Activated CD4-positive, CD25-positive, alpha-beta regulatory T cell treated with anti-CD3 and anti-CD28 coated beads, Interleukin-2, amount 50 U/mL, for 72 hours (primary cell): Measurements from ENCODE around the gene MST1.
"Not testable (repeated sequence)": the region's sequence is repeated elsewhere in the genome, so short reads cannot be mapped to it uniquely, and the experiment has no call there.

Experiments used
- DNase-seq: peaks from one replicate; pipeline ENCODE4 v3.0.0; 2021

MST1 gene

GRCh38 chr3:49700453-49701128 lies 11.3 kb upstream of the MST1 start:
- DNase-seq = no peak

DNA sequence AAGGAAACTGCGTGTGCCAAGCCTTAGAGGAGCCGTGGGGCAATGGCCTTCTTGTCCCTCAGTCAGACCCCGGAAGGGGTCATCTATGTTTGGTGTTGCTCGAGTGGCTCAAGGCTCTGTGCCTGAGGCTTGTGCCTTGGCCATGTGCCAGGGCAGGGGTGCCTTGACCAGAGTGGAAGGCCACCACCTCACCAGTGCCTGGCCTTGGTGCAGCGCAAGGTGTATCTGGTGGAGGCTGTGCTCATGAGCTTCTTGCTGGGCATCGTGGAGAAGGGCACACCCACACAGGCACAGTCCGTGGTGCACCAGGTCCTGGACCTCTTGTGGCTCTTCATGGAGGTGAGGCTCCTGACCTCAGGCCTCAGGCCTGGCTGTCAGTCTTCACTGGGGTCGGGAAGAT lies 10.7 kb upstream of the MST1 start:
- DNase-seq = no peak

DNA sequence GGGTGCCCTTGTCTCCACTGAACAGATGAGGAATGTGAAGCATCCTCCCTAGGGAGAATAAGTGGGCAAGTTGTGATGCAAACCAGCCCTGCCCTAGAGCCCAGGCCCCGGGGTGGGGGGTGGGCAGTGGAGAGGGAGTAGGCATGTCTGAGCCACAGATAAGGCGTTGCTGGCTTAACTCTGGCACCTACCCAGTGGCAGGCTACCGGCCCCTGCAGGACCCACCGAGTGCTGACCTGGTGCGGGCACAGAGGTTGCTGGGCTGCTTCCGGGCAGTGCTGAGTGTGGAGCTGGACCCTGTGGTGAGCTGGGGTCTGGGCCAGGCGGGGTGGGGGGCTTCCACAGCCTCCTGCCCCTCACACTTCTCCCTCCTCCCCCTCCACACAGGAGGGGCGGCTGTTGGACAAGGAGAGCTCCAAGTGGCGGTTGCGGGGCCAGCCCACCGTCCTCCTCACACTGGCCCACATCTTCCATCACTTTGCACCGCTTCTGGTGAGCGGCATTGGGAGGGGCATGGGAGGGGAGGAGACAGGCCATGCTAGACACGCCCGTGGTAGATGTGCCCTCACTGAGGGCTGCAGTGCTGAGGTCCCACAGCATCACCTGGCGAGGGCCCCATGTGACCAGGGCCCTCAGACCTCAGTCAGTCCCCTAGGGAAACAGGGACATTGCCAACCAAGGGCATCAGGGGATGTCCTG lies 10.2 kb upstream of the MST1 start:
- DNase-seq = no peak

- DNase-seq = not testable (repeated sequence)
These were observed 6.2 kb upstream of the MST1 start for GRCh38 chr3:49695350-49696015.

DNA sequence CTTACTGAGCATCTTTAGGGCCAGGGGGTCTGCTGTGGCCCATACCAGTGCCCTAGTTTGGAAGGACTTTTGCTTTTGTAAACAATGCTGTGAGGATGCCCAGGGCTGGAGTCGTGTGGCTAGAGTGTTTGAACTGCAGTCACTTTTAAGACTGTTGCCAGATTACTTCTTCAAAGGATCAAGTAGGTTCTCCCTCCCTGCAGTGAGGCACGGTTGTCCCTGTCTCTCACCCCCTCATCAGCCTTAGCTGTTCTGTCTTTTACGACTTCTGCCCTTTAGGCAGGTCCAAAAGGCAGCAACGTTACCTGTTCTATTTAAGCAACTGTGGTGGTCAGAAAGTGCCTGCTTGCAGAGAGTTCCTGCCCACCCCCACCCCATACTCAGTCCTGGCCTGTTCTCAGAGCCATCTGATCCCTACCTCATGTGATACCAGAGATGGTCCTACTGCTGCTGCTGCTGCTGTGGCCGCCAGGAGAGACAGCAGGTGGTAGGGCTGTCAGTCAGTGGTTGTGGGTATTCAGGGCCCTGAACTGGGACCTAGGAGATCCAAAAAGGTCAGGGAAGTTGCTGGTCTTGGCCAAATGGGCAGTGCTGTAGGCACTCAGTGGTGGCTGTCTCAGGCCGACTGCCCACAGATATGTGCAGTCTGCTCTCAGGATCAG lies 5.3 kb upstream of the MST1 start:
- not testable (repeated sequence) for DNase-seq

GRCh38 chr3:49691481-49691880 lies 2.2 kb upstream of the MST1 start:
- DNase-seq = not testable (repeated sequence)

GRCh38 chr3:49690856-49691255 lies 1.6 kb upstream of the MST1 start:
- DNase-seq = not testable (repeated sequence)

GRCh38 chr3:49689908-49690624 lies 792 bp upstream of the MST1 start:
- DNase-seq = not testable (repeated sequence)

DNA sequence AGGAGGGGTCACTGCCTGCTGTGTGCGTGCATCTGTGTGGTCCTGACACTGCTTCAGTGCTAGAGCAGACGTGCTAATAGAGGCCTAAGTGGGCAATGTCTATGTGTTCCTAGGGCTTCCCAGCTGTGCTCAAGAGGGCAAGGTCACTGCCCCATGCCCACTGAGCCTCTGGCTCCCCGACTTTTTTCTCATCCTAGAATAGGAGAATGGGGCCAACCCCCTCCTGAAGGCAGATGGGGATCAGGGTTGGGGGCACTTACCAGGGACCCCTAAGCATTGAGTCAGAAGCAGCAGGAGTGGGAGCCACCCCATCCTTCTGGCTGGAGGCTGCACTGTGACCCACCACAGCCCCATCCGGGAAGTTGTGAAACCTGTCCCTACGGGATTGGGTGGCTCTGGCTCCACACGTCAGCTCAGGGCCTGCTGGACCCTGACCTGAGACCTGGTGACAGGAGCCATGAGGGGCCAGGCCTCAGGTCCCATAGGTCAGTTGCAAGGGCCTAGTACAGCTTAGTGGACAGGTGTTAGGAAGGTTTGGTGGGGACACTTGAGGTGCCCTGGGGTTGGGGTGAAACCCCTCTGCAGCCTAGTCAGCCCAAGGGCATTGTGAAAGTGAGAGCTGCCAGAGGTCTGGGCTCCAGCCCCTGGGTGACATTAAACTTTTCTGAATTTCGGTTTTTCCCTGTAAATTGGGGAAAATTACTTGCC lies 782 bp downstream of the MST1 start:
- not testable (repeated sequence) for DNase-seq

DNA sequence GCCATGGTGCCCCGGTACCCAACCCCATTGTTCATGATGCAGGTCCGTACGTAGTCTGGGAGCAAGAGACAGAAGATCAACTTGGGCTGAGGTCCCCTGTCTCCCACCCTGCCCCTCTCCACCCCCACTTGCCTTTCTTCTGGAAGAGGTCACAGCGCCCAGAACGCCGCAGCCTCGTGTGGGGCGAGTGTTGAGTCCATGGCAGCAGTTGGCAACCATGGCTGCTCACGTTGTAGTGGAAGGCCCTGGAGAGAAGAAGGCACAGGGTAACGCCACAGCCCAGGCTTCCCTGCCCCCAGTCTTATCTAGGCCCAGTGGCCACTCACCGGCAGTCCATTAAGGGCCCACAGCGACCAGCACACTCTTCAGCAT lies 1.9 kb downstream of the MST1 start:
- not testable (repeated sequence) for DNase-seq

- DNase-seq = peak; percentile 44
These were observed 2.4 kb downstream of the MST1 start for GRCh38 chr3:49686769-49687423.

DNA sequence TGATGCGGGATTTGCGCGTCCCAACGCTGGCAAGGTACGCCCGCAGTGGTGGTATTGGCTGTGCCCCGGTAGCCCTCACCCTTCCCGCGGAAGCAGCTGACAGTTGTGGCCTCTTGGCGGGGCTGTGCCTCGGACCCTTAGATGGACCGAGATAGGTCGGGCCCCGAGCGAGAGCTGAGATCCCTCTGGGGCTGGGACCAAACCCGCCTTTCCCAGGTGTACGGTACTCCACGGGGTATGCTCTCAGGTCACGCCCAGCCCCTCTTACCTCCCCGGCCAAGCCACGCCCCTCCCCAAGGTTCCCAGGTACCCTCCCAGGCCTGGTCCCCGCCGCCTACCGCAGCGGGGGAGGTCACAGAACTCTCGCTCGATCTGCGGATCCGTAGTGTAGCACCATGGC lies 2.9 kb downstream of the MST1 start:
- DNase-seq = peak; percentile 44

DNA sequence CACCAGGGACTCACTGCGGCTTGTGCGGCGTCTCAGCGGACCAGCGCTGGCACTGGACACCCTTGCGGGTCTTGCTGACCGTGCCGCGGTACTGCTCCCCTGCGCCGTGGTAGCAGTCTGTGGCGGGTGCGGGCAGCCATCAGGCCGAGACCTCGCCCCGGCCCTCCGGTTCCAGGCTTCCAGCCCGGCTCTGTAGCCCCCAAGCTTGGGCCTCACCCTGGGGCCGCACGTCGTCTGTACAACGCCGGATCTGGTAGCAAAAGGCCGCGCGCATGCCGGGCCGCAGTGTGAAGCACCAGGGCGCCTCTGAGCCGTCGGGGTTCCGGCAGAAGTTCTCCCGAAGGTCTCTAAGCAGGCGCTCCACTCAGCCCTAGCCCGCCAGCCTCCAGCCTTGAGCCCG lies 3.4 kb downstream of the MST1 start:
- DNase-seq = not testable (repeated sequence)

- DNase-seq = not testable (repeated sequence)
These were observed 4.2 kb downstream of the MST1 start for GRCh38 chr3:49685103-49685502.

DNA sequence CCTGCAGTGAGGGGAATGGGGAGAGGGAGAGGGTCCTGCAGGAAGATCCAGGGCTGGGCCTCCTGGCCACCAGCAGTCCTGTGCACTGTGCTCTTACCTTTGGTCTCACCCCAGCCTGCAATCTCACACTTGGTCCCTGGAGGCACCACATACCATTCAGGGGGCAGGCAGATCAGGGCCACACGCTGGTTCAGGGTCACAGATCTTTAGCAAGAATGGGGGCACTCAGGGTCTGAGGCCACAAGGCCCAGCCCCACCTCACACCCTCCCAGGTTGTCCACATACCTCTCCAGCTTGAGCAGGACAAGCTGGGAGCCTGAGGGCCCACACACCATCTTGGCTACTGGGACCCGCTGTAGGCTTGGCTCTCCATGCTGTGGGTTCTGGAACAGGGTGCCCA lies 4.8 kb downstream of the MST1 start:
- DNase-seq = not testable (repeated sequence)

- no peak for DNase-seq
These were observed 6.1 kb downstream of the MST1 start for GRCh38 chr3:49683162-49683561.

DNA sequence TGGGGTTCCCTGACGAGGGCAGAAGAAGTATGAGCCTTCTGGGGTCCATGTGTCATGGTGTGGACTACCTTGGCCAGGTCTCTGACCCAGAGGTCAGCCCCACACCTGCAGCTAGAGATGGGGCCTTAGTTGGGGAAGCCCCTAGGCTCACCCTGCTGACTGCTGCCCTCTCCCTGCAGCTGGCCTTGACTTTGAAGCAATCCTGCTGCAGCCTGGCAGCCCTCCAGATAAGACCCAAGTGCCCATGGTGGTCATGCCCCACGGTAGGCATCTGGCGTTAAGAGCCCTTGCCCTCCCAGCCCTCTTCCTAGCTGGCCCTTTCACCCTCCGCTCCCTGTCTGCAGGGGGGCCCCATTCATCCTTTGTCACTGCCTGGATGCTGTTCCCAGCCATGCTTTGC lies 7.7 kb downstream of the MST1 start:
- DNase-seq = no peak

- DNase-seq = no peak
These were observed 8.1 kb downstream of the MST1 start for GRCh38 chr3:49681232-49681522.

GRCh38 chr3:49680493-49681231 lies 8.6 kb downstream of the MST1 start:
- no peak for DNase-seq

DNA sequence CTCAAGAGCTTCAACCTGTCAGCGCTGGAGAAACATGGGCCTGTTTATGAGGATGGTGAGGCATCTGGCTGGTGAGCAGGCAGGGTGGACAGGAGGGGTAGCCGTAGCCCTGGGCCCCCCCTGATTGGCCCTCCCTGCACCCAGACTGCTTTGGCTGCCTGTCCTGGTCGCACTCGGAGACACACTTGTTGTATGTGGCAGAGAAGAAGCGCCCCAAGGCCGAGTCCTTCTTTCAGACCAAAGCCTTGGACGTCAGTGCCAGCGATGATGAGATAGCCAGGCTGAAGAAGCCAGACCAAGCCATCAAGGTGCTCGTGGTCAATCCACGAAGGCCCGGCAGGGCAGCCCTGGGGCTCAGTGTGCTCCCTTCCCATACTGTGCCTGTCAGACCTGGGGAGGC lies 13.4 kb downstream of the MST1 start:
- DNase-seq = no peak

DNA sequence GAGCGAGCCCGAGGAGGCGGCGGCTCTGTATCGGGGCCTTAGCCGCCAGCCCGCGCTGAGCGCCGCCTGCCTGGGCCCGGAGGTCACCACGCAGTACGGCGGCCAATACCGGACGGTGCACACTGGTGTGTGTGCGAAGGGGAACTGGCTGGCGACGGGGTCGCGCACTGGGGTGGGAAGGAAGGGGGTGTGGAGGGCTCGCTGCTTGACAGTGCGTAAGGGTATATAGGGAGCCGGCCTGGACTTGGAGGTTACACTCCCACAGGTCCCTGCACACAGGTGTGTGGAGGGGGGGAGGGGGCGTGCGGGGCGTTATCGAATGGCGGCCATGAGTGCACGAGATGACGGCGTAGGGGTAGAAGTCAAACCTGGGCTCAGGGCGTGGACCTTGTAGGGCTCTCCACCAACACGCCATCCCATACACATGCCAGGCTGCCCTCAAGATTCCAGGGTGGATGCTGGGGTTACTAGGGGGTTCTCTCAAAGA lies 14.7 kb downstream of the MST1 start:
- no peak for DNase-seq
